Activated T-cell treated with anti-CD3 and anti-CD28 coated beads, Interleukin-2, amount 50 U/mL, for 72 hours (primary cell): ENCODE results near the gene HRK. TPM values are rescaled to one million over a fixed set of nuclear protein-coding genes. Genes with fewer than 3 reads are reported as not detected.
A peak's percentile ranks its signal among the peaks of the same experiment; 100 is the strongest.

Experiments
- ATAC-seq, 2 donors: fragments of 150-1000 bp; cut with Tn5 transposase; replicated peaks in 1 of 2; 2 replicates each; pipeline ENCODE4 v1.10.0; 2021; ENCODE audit warnings: moderate library complexity in 2 of 2, mild to moderate bottlenecking in 1 of 2
- DNase-seq, 2 donors: peaks; one replicate each; pipeline ENCODE4 v3.0.0; 2021 to 2022; ENCODE audit warnings: mixed read lengths in 1 of 2
- H3K27ac Mint-ChIP-seq: one replicate; pipeline ENCODE4 v1.8.0; 2022; ENCODE audit warnings: mild to moderate bottlenecking, moderate library complexity, mixed read lengths
- H3K27me3 Mint-ChIP-seq: one replicate; pipeline ENCODE4 v1.8.0; 2022; ENCODE audit warnings: low read depth, mixed read lengths
- H3K36me3 Mint-ChIP-seq, 2 donors: one replicate each; pipeline ENCODE4 v1.8.0; 2022; ENCODE audit warnings: mixed read lengths in 2 of 2, mild to moderate bottlenecking in 1 of 2; ENCODE audit not compliant: insufficient read depth in 2 of 2
- H3K4me1 Mint-ChIP-seq: one replicate; pipeline ENCODE4 v1.8.0; 2022; ENCODE audit warnings: low read depth, mixed read lengths
- H3K4me3 Mint-ChIP-seq, 2 donors: one replicate each; pipeline ENCODE4 v1.8.0; 2022; ENCODE audit warnings: mild to moderate bottlenecking in 2 of 2, mixed read lengths in 2 of 2, moderate library complexity in 2 of 2
- H3K9me3 Mint-ChIP-seq, 2 donors: one replicate each; pipeline ENCODE4 v1.8.0; 2022; ENCODE audit warnings: mixed read lengths in 2 of 2
- total RNA-seq, 2 donors: library from RNA; stranded (reverse); gene quantifications; one replicate each; pipeline ENCODE4 v1.2.3, GENCODE V29; 2022

Gene HRK
- total RNA-seq, 2 donors from 2014 or later: 0.12 TPM; not detected in 1

- DNase-seq (peak; percentile 76), ATAC-seq (peak; percentile 95 to 96)
- Mint-ChIP-seq H3K27me3 (peaks cover 17% of the 10 kb centered on the region), H3K27ac (peak overlapping the region; percentile 61), H3K36me3 (peaks cover 2% of the 10 kb centered on the region in 2 donors), H3K4me1 (peaks cover 66% of the 10 kb centered on the region), H3K9me3 (no peaks in the 10 kb centered on the region), H3K4me3 (peak overlapping the region; percentile 0 to 27)
Observed at GRCh38 chr12:116916714-116917114, 35.5 kb upstream of the HRK start.

- no peaks in the 10 kb centered on the region for H3K9me3 Mint-ChIP-seq
- H3K4me1 Mint-ChIP-seq: peaks cover 65% of the 10 kb centered on the region
- DNase-seq: no peak
- ATAC-seq: no peak
- H3K36me3 Mint-ChIP-seq: peaks cover 2% of the 10 kb centered on the region in 2 donors
- peaks cover 15% of the 10 kb centered on the region for H3K27me3 Mint-ChIP-seq
- H3K4me3 Mint-ChIP-seq: peak overlapping the region in 1 of 2 donors; percentile 8
- no peak overlapping the region for H3K27ac Mint-ChIP-seq
Observed at GRCh38 chr12:116916122-116916521, 34.9 kb upstream of the HRK start.

DNA sequence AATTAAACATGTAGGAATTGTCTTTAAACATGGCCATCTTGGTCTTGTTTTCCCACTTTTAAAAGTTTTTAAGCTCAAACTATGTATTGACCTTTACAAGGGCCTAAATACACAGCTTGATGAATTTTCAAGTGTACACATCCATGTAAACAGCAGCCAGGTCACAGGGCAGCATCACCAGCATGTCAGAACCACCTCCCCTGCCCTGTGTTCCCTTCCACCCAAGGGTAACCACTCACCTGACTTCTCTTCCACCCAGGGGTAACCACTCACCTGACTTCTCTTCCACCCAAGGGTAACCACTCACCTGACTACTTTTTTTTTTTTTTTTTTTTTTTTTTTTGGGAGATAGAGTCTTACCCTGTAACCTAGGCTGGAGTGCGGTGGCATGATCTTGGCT is 34.1 kb upstream of the HRK start:
- Mint-ChIP-seq H3K27ac (no peak overlapping the region), H3K36me3 (peaks cover 3 to 4% of the 10 kb centered on the region in 2 donors), H3K4me3 (no peak overlapping the region), H3K4me1 (peaks cover 61% of the 10 kb centered on the region), H3K9me3 (no peaks in the 10 kb centered on the region), H3K27me3 (peaks cover 11% of the 10 kb centered on the region)
- ATAC-seq: no peak
- no peak for DNase-seq

GRCh38 chr12:116910645-116911451 is 29.6 kb upstream of the HRK start, which contains the start of gene FBXW8:
Gene FBXW8, plus strand, starts transcription at chr12:116910950. Its CDS starts 88 bp downstream, at chr12:116911038.
- Mint-ChIP-seq H3K4me1 (peaks cover 34% of the 10 kb centered on the region), H3K27ac (peak within 1 kb of the TSS; percentile 51), H3K36me3 (peaks cover 2 to 3% of the 10 kb centered on the region in 2 donors), H3K9me3 (no peaks in the 10 kb centered on the region), H3K27me3 (peaks cover 20% of the 10 kb centered on the region), H3K4me3 (peak within 1 kb of the TSS; percentile 87 to 97)
- peak; percentile 91 to 97 for ATAC-seq
- DNase-seq: peak; percentile 65 to 80

DNA sequence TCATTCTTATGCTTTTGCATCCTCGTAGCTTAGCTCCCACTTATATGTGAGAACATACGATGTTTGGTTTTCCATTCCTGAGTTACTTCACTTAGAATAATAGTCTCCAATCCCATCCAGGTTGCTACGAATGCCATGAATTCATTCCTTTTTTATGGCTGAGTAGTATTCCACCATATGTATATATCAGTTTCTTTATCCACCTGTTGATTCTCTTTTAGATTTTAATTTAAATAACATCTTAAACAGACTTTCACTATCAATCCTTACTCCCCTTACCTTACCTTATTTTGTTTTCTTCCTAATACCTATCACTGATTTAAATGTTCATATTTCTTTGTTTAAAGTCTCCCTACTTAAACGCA is 29.0 kb upstream of the HRK start:
- H3K9me3 Mint-ChIP-seq: no peaks in the 10 kb centered on the region
- peaks cover 20% of the 10 kb centered on the region for H3K27me3 Mint-ChIP-seq
- DNase-seq: no peak
- H3K36me3 Mint-ChIP-seq: peaks cover 2 to 3% of the 10 kb centered on the region in 2 donors
- H3K4me1 Mint-ChIP-seq: peaks cover 28% of the 10 kb centered on the region
- no peak for ATAC-seq
- H3K4me3 Mint-ChIP-seq: peak overlapping the region; percentile 87 to 97
- H3K27ac Mint-ChIP-seq: peak overlapping the region; percentile 51

DNA sequence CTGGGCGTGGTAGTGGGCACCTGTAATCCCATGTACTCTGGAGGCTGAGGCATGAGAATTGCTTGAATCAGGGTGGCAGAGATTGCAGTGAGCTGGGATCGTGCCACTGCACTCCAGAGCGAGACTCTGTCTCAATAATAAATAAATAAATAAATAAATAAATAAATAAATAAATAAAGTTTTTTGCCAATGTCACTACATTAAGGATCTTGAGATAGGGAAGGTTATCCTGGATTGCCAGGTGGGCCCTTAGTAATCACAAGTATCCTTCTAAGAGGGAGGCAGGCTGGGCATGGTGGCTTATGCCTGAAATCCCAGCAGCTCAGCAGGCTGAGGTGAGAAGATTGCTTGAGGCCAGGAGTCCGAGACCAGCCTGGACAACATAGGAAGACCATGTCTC is 25.0 kb upstream of the HRK start:
- peaks cover 43% of the 10 kb centered on the region for H3K27me3 Mint-ChIP-seq
- H3K9me3 Mint-ChIP-seq: no peaks in the 10 kb centered on the region

GRCh38 chr12:116903818-116904217 is 22.6 kb upstream of the HRK start:
- no peaks in the 10 kb centered on the region for H3K36me3 Mint-ChIP-seq
- ATAC-seq (no peak), DNase-seq (no peak)
- H3K4me3 Mint-ChIP-seq: no peak overlapping the region
- peaks cover 40% of the 10 kb centered on the region for H3K27me3 Mint-ChIP-seq
- no peaks in the 10 kb centered on the region for H3K9me3 Mint-ChIP-seq
- H3K4me1 Mint-ChIP-seq: no peaks in the 10 kb centered on the region
- H3K27ac Mint-ChIP-seq: no peak overlapping the region

More for the DNA sequence above, 25.0 kb upstream of the HRK start:
- ATAC-seq (no peak), DNase-seq (no peak)
- Mint-ChIP-seq H3K27ac (no peak overlapping the region), H3K36me3 (peaks cover 1 to 2% of the 10 kb centered on the region in 2 donors), H3K4me3 (no peak overlapping the region), H3K4me1 (peaks cover 6% of the 10 kb centered on the region)

- H3K27me3 Mint-ChIP-seq: peaks cover 38% of the 10 kb centered on the region
- no peak for ATAC-seq
- DNase-seq: no peak
- no peaks in the 10 kb centered on the region for H3K9me3 Mint-ChIP-seq
- H3K4me3 Mint-ChIP-seq: no peak overlapping the region
- no peak overlapping the region for H3K27ac Mint-ChIP-seq
- no peaks in the 10 kb centered on the region for H3K36me3 Mint-ChIP-seq
- H3K4me1 Mint-ChIP-seq: no peaks in the 10 kb centered on the region
Observed at GRCh38 chr12:116901612-116902011, 20.4 kb upstream of the HRK start.

GRCh38 chr12:116898669-116899068 is 17.4 kb upstream of the HRK start:
- peaks cover 39% of the 10 kb centered on the region for H3K27me3 Mint-ChIP-seq
- H3K36me3 Mint-ChIP-seq: no peaks in the 10 kb centered on the region
- DNase-seq (no peak), ATAC-seq (no peak)
- H3K9me3 Mint-ChIP-seq: no peaks in the 10 kb centered on the region
- no peak overlapping the region for H3K27ac Mint-ChIP-seq
- H3K4me1 Mint-ChIP-seq: no peaks in the 10 kb centered on the region
- no peak overlapping the region for H3K4me3 Mint-ChIP-seq

DNA sequence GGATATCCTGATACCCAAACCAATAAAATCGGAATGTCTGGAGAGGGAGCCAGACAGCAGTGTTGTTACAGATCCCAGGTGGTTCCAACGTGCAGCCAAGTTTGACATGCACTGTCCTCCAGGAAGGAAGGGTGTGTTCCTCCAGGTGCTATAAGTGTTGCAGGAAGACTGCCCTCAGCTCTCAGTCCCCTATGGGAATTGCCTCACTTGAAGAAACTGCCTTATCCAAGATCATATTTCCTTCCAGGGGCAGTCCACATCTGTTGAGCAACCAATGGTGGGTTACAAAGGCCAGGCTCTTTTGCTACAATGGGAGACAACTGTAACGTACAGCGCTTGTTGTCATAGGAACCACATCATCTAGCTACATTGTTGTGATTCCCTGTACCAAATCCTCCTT is 16.2 kb upstream of the HRK start:
- Mint-ChIP-seq H3K27ac (no peak overlapping the region), H3K9me3 (no peaks in the 10 kb centered on the region), H3K36me3 (no peaks in the 10 kb centered on the region), H3K27me3 (peaks cover 33% of the 10 kb centered on the region), H3K4me1 (peaks cover 3% of the 10 kb centered on the region), H3K4me3 (no peak overlapping the region)
- ATAC-seq (no peak), DNase-seq (no peak)

- ATAC-seq: no peak
- Mint-ChIP-seq H3K27me3 (peaks cover 24% of the 10 kb centered on the region), H3K27ac (no peak overlapping the region), H3K4me1 (peaks cover 3% of the 10 kb centered on the region), H3K4me3 (no peak overlapping the region), H3K9me3 (no peaks in the 10 kb centered on the region), H3K36me3 (no peaks in the 10 kb centered on the region)
- DNase-seq: no peak
Observed at GRCh38 chr12:116896411-116896924, 15.2 kb upstream of the HRK start.

DNA sequence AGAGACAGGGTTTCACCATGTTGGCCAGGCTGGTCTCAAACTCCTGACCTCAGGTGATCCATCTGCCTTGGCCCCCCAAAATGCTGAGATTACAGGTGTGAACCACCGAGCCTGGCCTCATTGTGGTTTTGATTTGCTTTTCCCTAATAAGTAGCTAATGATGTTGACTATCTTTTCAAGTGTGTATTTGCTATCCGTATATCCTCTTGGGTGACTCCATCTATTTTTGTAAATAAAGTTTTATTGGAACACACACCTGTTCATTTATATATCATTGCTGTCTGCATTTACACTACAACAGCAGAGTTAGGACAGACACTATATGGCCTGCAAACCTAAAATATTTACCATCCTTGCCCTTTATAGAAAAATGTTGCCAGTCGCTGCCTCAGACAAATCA is 13.7 kb upstream of the HRK start:
- no peak overlapping the region for H3K4me3 Mint-ChIP-seq
- H3K4me1 Mint-ChIP-seq: peaks cover 3% of the 10 kb centered on the region
- H3K36me3 Mint-ChIP-seq: no peaks in the 10 kb centered on the region
- H3K9me3 Mint-ChIP-seq: peaks cover 0 to 2% of the 10 kb centered on the region in 2 donors
- peaks cover 14% of the 10 kb centered on the region for H3K27me3 Mint-ChIP-seq
- no peak overlapping the region for H3K27ac Mint-ChIP-seq
- ATAC-seq: no peak
- DNase-seq: no peak

DNA sequence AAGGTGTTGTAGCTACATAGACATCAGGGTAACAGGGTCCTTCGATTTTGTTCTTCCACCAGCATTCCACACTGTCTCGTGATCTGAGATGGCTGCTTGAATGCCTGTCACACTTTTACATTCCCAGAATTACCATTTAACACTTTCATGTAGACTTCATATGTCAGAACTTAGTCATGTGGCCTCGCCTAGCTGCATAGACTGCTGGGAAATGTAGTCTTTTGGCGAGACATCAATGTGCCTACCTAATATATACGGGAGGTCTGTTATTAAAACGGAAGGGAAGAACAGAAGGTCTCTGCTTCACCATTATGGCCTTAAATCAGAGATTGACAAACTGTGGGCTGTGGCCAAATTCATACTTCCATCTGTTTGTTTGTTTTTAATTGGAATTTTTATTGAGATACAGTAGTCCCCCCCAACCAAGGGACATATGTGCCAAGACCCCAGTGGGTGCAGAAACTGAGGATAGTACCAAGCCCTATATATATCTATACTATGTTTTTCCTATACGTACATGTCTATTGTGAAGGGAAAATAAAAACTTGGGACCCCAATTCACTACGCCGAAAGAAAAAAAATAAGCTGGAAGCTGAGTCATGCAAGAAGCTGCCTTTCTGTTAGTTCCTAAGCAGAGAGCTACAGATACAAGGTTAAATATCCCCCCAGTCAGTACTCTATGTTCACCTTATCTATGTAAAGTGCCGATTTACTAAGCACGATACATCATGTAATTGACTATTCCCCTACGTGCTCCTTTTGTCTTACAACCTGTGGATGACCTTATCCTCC is 11.3 kb upstream of the HRK start:
- ATAC-seq: no peak
- H3K9me3 Mint-ChIP-seq: peaks cover 0 to 2% of the 10 kb centered on the region in 2 donors
- no peak overlapping the region for H3K27ac Mint-ChIP-seq
- H3K4me1 Mint-ChIP-seq: peaks cover 3% of the 10 kb centered on the region
- DNase-seq: no peak
- no peak overlapping the region for H3K4me3 Mint-ChIP-seq
- H3K36me3 Mint-ChIP-seq: no peaks in the 10 kb centered on the region
- peaks cover 19% of the 10 kb centered on the region for H3K27me3 Mint-ChIP-seq
